Stimulated activated CD4-positive, alpha-beta T cell treated with anti-CD3 and anti-CD28 coated beads, Interleukin-1b, Interleukin-23, amount 100 ng/mL, for 4 hours (primary cell): ENCODE measurements around the gene CLEC4M.

Experiments
- DNase-seq, 2 donors: peaks; one replicate each; pipeline ENCODE4 v3.0.0-alpha.2; 2020; ENCODE audit warnings: low read depth in 2 of 2

CLEC4M gene

GRCh38 chr19:7762719-7763293, at the start of gene CLEC4M:
Gene CLEC4M, plus strand, starts transcription at chr19:7763243. Its CDS starts 24 bp downstream, at chr19:7763267.
- no peak for DNase-seq

- no peak for DNase-seq
Measured at GRCh38 chr19:7715671-7716070, 47.4 kb upstream of the CLEC4M start.

- no peak for DNase-seq
Measured at GRCh38 chr19:7716762-7717161, 46.3 kb upstream of the CLEC4M start.

- no peak for DNase-seq
Measured at GRCh38 chr19:7718668-7719067, 44.4 kb upstream of the CLEC4M start.

GRCh38 chr19:7720351-7720750, 42.7 kb upstream of the CLEC4M start:
- DNase-seq = no peak

- DNase-seq = no peak
Measured at GRCh38 chr19:7722231-7722651, 40.8 kb upstream of the CLEC4M start.

- no peak for DNase-seq
Measured at GRCh38 chr19:7725791-7726190, 37.3 kb upstream of the CLEC4M start.

- DNase-seq = no peak
Measured at GRCh38 chr19:7729211-7729610, 33.8 kb upstream of the CLEC4M start.

GRCh38 chr19:7729831-7730285, 33.2 kb upstream of the CLEC4M start:
- DNase-seq = no peak

GRCh38 chr19:7730286-7731217, 32.5 kb upstream of the CLEC4M start:
- no peak for DNase-seq

GRCh38 chr19:7731218-7731595, 31.8 kb upstream of the CLEC4M start:
- no peak for DNase-seq

GRCh38 chr19:7731615-7732014, 31.4 kb upstream of the CLEC4M start:
- no peak for DNase-seq

- no peak for DNase-seq
Measured at GRCh38 chr19:7732045-7732444, 31.0 kb upstream of the CLEC4M start, which contains the start of gene CLEC4G. Gene CLEC4G, minus strand, starts transcription at chr19:7732110. Its CDS starts 8 bp downstream, at chr19:7732102.

GRCh38 chr19:7733376-7733775, 29.7 kb upstream of the CLEC4M start:
- DNase-seq = no peak

GRCh38 chr19:7734220-7735203, 28.5 kb upstream of the CLEC4M start:
- no peak for DNase-seq

GRCh38 chr19:7736148-7736547, 26.9 kb upstream of the CLEC4M start:
- DNase-seq = no peak

GRCh38 chr19:7737215-7737614, 25.8 kb upstream of the CLEC4M start:
- no peak for DNase-seq

- no peak for DNase-seq
Measured at GRCh38 chr19:7738023-7738422, 25.0 kb upstream of the CLEC4M start.

- no peak for DNase-seq
Measured at GRCh38 chr19:7739211-7739755, 23.8 kb upstream of the CLEC4M start.

- no peak for DNase-seq
Measured at GRCh38 chr19:7739801-7740681, 23.0 kb upstream of the CLEC4M start.

GRCh38 chr19:7740682-7741054, 22.4 kb upstream of the CLEC4M start:
- no peak for DNase-seq
